Astrocyte of the cerebellum (primary cell): ENCODE results near the gene BRD3OS.

Experiments used
- DNase-seq: peaks from one replicate; pipeline ENCODE4 v3.0.0-alpha.2; 2011; ENCODE audit warnings: low read depth
- H3K4me3 ChIP-seq: 2 replicates; pipeline ENCODE4 v1.5.1; 2011; ENCODE audit warnings: mild to moderate bottlenecking, low read depth, low read length, moderate library complexity
- in situ Hi-C: cut with HindIII; loops from 2 replicates; pipeline ENCODE4 v1.10.0; 2017; ENCODE audit warnings: low sequenced_read_pairs
- TF ChIP-seq, protein P1 (sequence below): IDR thresholded peaks from 2 replicates; pipeline ENCODE4 v1.5.1; 2012; ENCODE audit warnings: low read length, low read depth, moderate library complexity, mild to moderate bottlenecking; ENCODE audit errors: missing control alignments

Gene BRD3OS

DNA sequence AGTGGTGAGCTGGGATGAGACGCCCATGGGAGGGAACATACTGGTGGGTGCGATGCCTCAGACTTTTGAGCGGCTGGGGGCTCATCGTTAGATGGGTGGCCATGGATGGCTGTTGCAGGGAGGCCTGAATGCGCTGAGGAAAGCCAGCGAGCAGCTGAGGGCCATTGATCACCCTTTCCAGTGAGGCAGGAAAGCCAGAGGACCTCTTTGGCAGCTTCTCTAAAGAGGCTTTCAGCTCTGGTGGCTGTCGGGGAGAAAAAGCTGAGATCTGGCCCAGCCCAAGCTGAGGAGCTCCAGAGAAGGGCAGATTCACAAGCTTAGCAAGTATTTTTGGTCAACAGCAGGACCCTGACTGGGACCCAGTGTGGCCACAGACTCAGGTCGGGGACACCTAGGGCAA lies 19.9 kb upstream of the BRD3OS start:
- in situ Hi-C loops, result no loop called here
- TF ChIP-seq, protein P1, sequence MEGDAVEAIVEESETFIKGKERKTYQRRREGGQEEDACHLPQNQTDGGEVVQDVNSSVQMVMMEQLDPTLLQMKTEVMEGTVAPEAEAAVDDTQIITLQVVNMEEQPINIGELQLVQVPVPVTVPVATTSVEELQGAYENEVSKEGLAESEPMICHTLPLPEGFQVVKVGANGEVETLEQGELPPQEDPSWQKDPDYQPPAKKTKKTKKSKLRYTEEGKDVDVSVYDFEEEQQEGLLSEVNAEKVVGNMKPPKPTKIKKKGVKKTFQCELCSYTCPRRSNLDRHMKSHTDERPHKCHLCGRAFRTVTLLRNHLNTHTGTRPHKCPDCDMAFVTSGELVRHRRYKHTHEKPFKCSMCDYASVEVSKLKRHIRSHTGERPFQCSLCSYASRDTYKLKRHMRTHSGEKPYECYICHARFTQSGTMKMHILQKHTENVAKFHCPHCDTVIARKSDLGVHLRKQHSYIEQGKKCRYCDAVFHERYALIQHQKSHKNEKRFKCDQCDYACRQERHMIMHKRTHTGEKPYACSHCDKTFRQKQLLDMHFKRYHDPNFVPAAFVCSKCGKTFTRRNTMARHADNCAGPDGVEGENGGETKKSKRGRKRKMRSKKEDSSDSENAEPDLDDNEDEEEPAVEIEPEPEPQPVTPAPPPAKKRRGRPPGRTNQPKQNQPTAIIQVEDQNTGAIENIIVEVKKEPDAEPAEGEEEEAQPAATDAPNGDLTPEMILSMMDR, result no peak
- H3K4me3 ChIP-seq, result no peak overlapping the region
- DNase-seq, result no peak

DNA sequence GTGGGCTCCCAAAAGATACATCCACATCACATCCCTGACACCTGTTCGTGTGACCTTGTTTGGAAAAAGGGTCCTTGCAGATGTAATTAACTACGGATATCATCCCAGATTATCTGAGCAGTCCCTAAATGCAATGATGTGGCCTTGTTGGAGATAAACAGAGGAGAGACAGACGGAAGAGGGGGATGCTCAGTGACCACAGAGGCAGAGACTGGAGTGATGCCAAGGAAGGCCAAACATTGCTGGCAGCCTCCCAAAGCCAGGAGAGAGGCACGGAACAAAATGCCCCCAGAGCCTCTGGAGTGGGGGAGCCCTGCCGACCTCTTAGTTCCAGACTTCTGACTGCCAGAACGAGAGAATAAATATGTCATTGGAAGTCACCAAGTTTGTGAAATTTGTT lies 18.1 kb upstream of the BRD3OS start:
- H3K4me3 ChIP-seq, result no peak overlapping the region
- TF ChIP-seq, protein P1, result no peak
- in situ Hi-C loops, result no loop called here
- no peak for DNase-seq

DNA sequence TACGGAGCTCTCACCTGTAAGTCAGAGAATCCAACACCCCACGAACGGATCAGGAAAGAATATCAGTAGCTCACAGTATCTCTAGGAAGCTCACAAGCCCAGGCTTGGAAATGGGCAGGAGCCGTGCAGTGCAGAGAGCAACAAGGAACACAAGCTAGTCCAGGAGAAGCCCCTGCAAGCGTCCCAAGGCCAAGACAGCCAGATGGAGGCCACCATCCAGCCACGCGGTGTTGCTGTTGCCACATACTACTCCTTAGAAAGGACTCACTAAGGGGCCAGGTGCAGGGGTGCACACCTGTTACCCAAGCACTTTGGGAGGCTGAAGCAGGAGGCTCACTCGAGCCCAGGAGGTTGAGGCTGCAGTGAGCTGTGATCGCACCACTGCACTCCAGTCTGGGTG lies 17.7 kb upstream of the BRD3OS start:
- no peak for DNase-seq
- H3K4me3 ChIP-seq, result no peak overlapping the region
- TF ChIP-seq, protein P1, result no peak
- in situ Hi-C loops, result no loop called here

DNA sequence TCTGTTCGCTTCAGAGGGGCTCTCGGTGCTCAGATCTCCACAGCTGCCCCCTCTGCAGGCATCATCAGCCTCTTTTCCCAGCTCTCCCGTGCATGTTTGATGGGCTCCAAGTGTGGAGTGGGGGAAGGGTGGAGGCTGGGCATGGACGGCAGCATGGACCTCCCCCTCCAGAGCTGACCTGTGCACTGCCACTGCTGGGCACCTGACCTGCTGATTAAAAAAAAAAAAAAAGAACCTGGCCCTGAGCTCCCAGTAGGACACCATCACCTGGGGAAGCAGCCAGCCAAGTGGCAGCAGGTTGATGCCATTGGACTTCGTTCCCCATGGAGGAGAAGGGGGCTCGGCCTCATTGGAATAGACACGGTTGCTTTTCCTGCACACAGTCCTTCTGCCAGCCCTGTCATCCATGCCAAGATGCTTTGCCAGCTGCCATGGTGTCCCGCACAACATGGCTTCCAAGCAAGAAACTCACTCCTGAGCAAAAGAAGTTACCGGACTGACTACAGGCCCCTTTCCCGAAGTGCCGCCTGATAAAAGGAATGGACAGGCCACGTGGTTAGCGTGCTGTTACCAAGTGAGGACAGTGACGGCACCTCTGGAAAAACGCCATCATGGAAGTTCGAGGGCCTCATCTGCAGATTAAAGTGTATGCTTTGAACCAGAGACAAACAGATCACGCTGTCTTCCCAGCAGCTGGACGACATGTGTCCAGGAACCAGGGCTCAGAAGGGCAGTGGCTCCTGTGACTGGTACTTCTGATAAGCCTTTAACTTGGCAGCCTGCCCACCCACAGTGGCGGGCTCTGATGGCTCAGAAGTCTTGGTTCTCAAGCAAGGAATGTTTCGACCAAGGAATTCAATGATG lies 14.7 kb upstream of the BRD3OS start:
- DNase-seq, result no peak
- in situ Hi-C loops, result no loop called here
- no peak overlapping the region for H3K4me3 ChIP-seq

DNA sequence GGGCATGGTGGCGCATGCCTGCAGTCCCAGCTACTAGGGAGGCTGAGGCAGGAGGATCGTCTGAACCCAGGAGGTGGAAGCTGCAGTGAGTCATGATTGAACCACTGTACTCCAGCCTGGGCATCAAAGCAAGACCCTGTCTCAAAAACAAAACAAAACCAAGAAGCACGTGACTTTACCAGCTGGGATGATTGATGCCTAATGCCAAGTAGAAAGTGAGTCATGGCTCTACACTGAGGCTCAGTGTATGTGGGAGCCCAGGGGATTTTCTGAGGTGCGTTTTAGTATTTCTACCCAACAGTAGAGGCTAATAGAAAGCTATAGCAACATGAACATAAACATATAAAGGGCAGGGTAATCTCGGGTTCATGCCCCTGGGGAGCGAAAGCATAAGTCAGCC lies 13.9 kb upstream of the BRD3OS start:
- TF ChIP-seq, protein P1, result no peak
- no peak for DNase-seq
- in situ Hi-C loops, result no loop called here

More for the DNA sequence above, 14.7 kb upstream of the BRD3OS start:
- TF ChIP-seq, protein P1, result no peak

DNA sequence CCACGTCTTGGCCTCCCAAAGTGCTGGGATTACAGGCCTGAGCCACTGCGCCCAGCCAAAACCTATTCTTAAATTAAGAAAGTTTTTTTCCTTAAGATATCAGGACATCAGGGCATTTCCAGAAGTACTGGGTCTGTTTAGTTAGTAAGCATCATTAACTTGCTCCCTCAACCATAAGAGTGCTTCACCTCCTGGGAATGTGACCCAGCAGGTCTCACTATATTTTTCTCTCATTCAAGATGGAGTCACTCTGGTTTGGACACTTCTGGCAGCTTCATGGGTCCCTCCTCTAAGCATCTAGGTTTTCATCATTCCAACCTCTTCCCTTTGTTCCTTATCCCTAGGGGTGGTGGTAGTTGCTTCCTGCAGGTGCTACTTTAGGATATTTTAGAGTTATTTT lies 10.3 kb upstream of the BRD3OS start:
- TF ChIP-seq, protein P1, result no peak
- no peak overlapping the region for H3K4me3 ChIP-seq
- in situ Hi-C loops, result no loop called here
- DNase-seq, result no peak

More for the DNA sequence above, 13.9 kb upstream of the BRD3OS start:
- H3K4me3 ChIP-seq, result no peak overlapping the region
